B cell (primary cell): ENCODE data around the gene DCTN3. TPM values are rescaled to one million over a fixed set of nuclear protein-coding genes. Genes with fewer than 3 reads are reported as not detected.

Source experiments
- ATAC-seq: fragments of 200-7000 bp; cut with Tn5 transposase; one replicate; pipeline ENCODE4 v1.10.0; 2021; ENCODE audit warnings: low read depth, mild to moderate bottlenecking, moderate number of reproducible peaks, moderate library complexity
- CTCF ChIA-PET: fragments of 350-600 bp; sonication (Branson Sonifier 250); formaldehyde crosslinking; loops from one replicate; lab custom pipeline; 2021; ENCODE audit warnings: antibody characterized with exemption, inconsistent platforms; lab: Charles Lee
- POLR2A ChIA-PET: fragments of 350-600 bp; sonication (Branson Sonifier 250); formaldehyde crosslinking; loops from one replicate; lab custom pipeline; 2021; ENCODE audit warnings: antibody characterized with exemption; lab: Charles Lee
- DNase-seq: peaks from one replicate; pipeline ENCODE4 v3.0.0; 2013
- H2AFZ ChIP-seq: 2 replicates; pipeline ENCODE4 v1.6.1; 2012; ENCODE audit warnings: mild to moderate bottlenecking, low read depth, low read length; ENCODE audit not compliant: insufficient read depth, poor library complexity, severe bottlenecking
- H3K27ac ChIP-seq, 2 donors: 1 replicate in 1 of 2; 2 replicates in 1 of 2; pipeline ENCODE4 v1.5.1; 2012 to 2013; ENCODE audit warnings: low read length in 2 of 2, mild to moderate bottlenecking in 2 of 2, moderate library complexity in 1 of 2
- H3K27me3 ChIP-seq, 4 experiments: fragments of 200-600 bp in 1 of 4; sonication (generic) in 1 of 4; replicated peaks in 1 of 4; 1 replicate in 2 of 4; 2 replicates in 2 of 4; pipeline versions ENCODE4 v1.6.1 to v1.7.0; 2013 to 2016; ENCODE audit warnings: low read length in 3 of 4, mild to moderate bottlenecking in 2 of 4, mixed read lengths in 1 of 4, moderate library complexity in 1 of 4; ENCODE audit not compliant: insufficient read depth in 4 of 4, control insufficient read depth in 3 of 4; ENCODE audit errors: control extremely low read depth in 1 of 4
- H3K36me3 ChIP-seq, 2 experiments: replicated peaks in 1 of 2; 1 replicate in 1 of 2; 2 replicates in 1 of 2; pipeline versions ENCODE4 v1.6.1 to v1.7.1; 2013; ENCODE audit warnings: low read length in 1 of 2; ENCODE audit not compliant: insufficient read depth in 2 of 2, control insufficient read depth in 1 of 2; ENCODE audit errors: control extremely low read depth in 1 of 2, extremely low read depth in 1 of 2
- H3K4me1 ChIP-seq, 2 donors: fragments of 200-600 bp in 1 of 2; sonication (generic) in 1 of 2; 1 replicate in 1 of 2; 2 replicates in 1 of 2; pipeline versions ENCODE4 v1.5.1 to v1.6.1; 2013 to 2017; ENCODE audit warnings: low read length in 2 of 2; ENCODE audit not compliant: control insufficient read depth in 2 of 2, insufficient read depth in 2 of 2
- H3K4me2 ChIP-seq: replicated peaks from 2 replicates; pipeline ENCODE3; 2012; ENCODE audit warnings: mild to moderate bottlenecking, low read depth, low read length; ENCODE audit not compliant: poor library complexity, severe bottlenecking
- H3K4me3 ChIP-seq, 5 experiments: fragments of 200-600 bp in 1 of 5; sonication (generic) in 1 of 5; 1 replicate in 3 of 5; 2 replicates in 2 of 5; pipeline versions ENCODE4 v1.5.1 to v1.7.0; 2011 to 2016; ENCODE audit warnings: low read length in 4 of 5, mild to moderate bottlenecking in 4 of 5, low read depth in 2 of 5, control low read depth in 1 of 5, moderate library complexity in 1 of 5; ENCODE audit not compliant: insufficient read depth in 1 of 5; ENCODE audit errors: control extremely low read depth in 1 of 5, extremely low read depth in 1 of 5
- H3K79me2 ChIP-seq: fragments of 200-600 bp; sonication (generic); one replicate; pipeline ENCODE4 v1.6.0; 2016; ENCODE audit warnings: low read length; ENCODE audit not compliant: control insufficient read depth, insufficient read depth
- H3K9ac ChIP-seq: fragments of 200-600 bp; sonication (generic); 2 replicates; pipeline ENCODE4 v1.6.1; 2017; ENCODE audit warnings: mild to moderate bottlenecking, low read length, moderate library complexity
- H3K9me3 ChIP-seq, 3 donors: one replicate each; pipeline versions ENCODE4 v1.6.1 to v1.7.1; 2013; ENCODE audit warnings: low read length in 2 of 3; ENCODE audit not compliant: control insufficient read depth in 2 of 3, insufficient read depth in 1 of 3; ENCODE audit errors: control extremely low read depth in 1 of 3
- H4K20me1 ChIP-seq: 2 replicates; pipeline ENCODE4 v1.6.0; 2012; ENCODE audit warnings: mild to moderate bottlenecking, low read length; ENCODE audit not compliant: insufficient read depth, control insufficient read depth, poor library complexity, severe bottlenecking
- H3K27ac Mint-ChIP-seq: one replicate; pipeline ENCODE4 v1.8.0; 2021; ENCODE audit warnings: mixed read lengths
- H3K27me3 Mint-ChIP-seq: one replicate; pipeline ENCODE4 v1.8.0; 2021; ENCODE audit warnings: mixed read lengths
- H3K4me1 Mint-ChIP-seq: one replicate; pipeline ENCODE4 v1.8.0; 2021; ENCODE audit warnings: mixed read lengths
- H3K4me3 Mint-ChIP-seq: one replicate; pipeline ENCODE4 v1.8.0; 2021; ENCODE audit warnings: mixed read lengths
- H3K9me3 Mint-ChIP-seq: one replicate; pipeline ENCODE4 v1.8.0; 2022; ENCODE audit warnings: mixed read lengths; ENCODE audit not compliant: insufficient read depth
- WGBS: methylation state at CpG from one replicate; pipeline ENCODE4 v1.1.5; 2013; ENCODE audit warnings: missing lambda C conversion rate; ENCODE audit not compliant: insufficient coverage; 5-methylcytosine and 5-hydroxymethylcytosine counted together
- intact Hi-C: fragments of 100-400 bp; cut with micrococcal nuclease; formaldehyde crosslinking; loops from one replicate; pipeline ENCODE4 v1.10.0; 2022
- polyA plus RNA-seq: library from polyadenylated mRNA; depleted of rRNA; stranded (reverse); fragments of >200 nt; gene quantifications from 2 replicates; pipeline ENCODE4 v1.2.3, GENCODE V29; 2012
- total RNA-seq, 2 donors: library from RNA; stranded (reverse); fragments of 120-200 nt in 1 of 2; gene quantifications; 1 replicate in 1 of 2; 2 replicates in 1 of 2; pipeline versions ENCODE4 v1.2.3 to v1.2.4, GENCODE V29; 2013 to 2022
- TF ChIP-seq, protein P1 (sequence below): fragments of 200-600 bp; IDR thresholded peaks from one replicate; pipeline ENCODE4 v1.8.0; 2022; ENCODE audit warnings: antibody characterized with exemption, mild to moderate bottlenecking

The DCTN3 gene
- total and polyA plus RNA-seq, 2 donors (not counting 1 experiment from before 2014, with no cell fraction given) = 48.2 to 75.0 TPM

- ATAC-seq (no peak), DNase-seq (no peak)
- peak overlapping the region in 4 of 5 experiments; percentile 79 to 98 (median 91) for H3K4me3 ChIP-seq
- Mint-ChIP-seq H3K27ac (peak overlapping the region; percentile 94), H3K9me3 (no peaks in the 10 kb centered on the region), H3K27me3 (no peaks in the 10 kb centered on the region), H3K4me3 (peak overlapping the region; percentile 97), H3K4me1 (peaks cover 35% of the 10 kb centered on the region)
- no peaks in the 10 kb centered on the region for H3K27me3 ChIP-seq
- H3K27ac ChIP-seq = no peak overlapping the region
- peaks cover 16 to 17% of the 10 kb centered on the region in 2 donors for H3K4me1 ChIP-seq
- ChIA-PET POLR2A (interaction anchor here (0.6 to 2.8 kb wide), 3 partner anchors 8 to 17 kb away, joined by 9 to 31 read pairs (median 13); partner anchors contain the start of gene SIGMAR1), CTCF (interaction anchor here (0.8 to 3.3 kb wide), 6 partner anchors 9 to 55 kb away, joined by 6 to 36 read pairs (median 21); partner anchors contain the start of genes CCL27 and SIGMAR1)
- H3K4me2 ChIP-seq = peak overlapping the region; percentile 80
- H3K9me3 ChIP-seq = no peaks in the 10 kb centered on the region
- H4K20me1 ChIP-seq = peaks cover 14% of the 10 kb centered on the region
- H2AFZ ChIP-seq = peak overlapping the region; percentile 90
- H3K9ac ChIP-seq = peak overlapping the region; percentile 85
- H3K36me3 ChIP-seq = peaks cover 0 to 18% of the 10 kb centered on the region in 2 experiments
- TF ChIP-seq, protein P1, sequence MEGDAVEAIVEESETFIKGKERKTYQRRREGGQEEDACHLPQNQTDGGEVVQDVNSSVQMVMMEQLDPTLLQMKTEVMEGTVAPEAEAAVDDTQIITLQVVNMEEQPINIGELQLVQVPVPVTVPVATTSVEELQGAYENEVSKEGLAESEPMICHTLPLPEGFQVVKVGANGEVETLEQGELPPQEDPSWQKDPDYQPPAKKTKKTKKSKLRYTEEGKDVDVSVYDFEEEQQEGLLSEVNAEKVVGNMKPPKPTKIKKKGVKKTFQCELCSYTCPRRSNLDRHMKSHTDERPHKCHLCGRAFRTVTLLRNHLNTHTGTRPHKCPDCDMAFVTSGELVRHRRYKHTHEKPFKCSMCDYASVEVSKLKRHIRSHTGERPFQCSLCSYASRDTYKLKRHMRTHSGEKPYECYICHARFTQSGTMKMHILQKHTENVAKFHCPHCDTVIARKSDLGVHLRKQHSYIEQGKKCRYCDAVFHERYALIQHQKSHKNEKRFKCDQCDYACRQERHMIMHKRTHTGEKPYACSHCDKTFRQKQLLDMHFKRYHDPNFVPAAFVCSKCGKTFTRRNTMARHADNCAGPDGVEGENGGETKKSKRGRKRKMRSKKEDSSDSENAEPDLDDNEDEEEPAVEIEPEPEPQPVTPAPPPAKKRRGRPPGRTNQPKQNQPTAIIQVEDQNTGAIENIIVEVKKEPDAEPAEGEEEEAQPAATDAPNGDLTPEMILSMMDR = no peak
- intact Hi-C loops = no loop called here
- peaks cover 19% of the 10 kb centered on the region for H3K79me2 ChIP-seq
- 83% methylated on average over 10 of the region's 10 CpGs for WGBS
Measured at GRCh38 chr9:34647651-34648050, 27.4 kb upstream of the DCTN3 start.

DNA sequence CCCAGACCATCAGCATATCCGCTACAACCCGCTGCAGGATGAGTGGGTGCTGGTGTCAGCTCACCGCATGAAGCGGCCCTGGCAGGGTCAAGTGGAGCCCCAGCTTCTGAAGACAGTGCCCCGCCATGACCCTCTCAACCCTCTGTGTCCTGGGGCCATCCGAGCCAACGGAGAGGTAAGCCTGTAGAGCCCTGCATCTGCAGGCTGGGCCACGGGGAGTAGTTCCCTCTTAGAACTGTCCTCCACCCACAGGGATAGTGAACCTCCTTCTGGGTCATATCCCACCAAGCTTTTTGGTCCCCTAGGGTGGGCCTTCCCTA is 26.7 kb upstream of the DCTN3 start:
- Histone ChIP-seq H3K27ac (peak overlapping the region; percentile 47 to 64), H3K9ac (peak overlapping the region; percentile 85), H3K27me3 (no peaks in the 10 kb centered on the region), H3K4me1 (peaks cover 16 to 17% of the 10 kb centered on the region in 2 donors), H3K9me3 (no peaks in the 10 kb centered on the region), H4K20me1 (peaks cover 14% of the 10 kb centered on the region), H3K4me2 (peak overlapping the region; percentile 80), H2AFZ (peak overlapping the region; percentile 90), H3K4me3 (peak overlapping the region; percentile 79 to 98 (median 87)), H3K79me2 (peaks cover 19% of the 10 kb centered on the region), H3K36me3 (peaks cover 0 to 18% of the 10 kb centered on the region in 2 experiments)
- WGBS = 2% methylated on average over 8 of the region's 8 CpGs
- ChIA-PET CTCF (interaction anchor here (0.9 to 3.3 kb wide), 9 partner anchors 9 to 243 kb away, joined by 3 to 36 read pairs (median 10); partner anchors contain the start of genes CCL27, DCTN3 and SIGMAR1), POLR2A (interaction anchor here (0.6 to 2.8 kb wide), 5 partner anchors 9 to 35 kb away, joined by 3 to 31 read pairs (median 9); partner anchors contain the start of genes DCTN3, RPP25L and SIGMAR1)
- ATAC-seq = no peak
- H3K27ac Mint-ChIP-seq = peak overlapping the region; percentile 94
- DNase-seq = no peak
- peaks cover 29% of the 10 kb centered on the region for H3K4me1 Mint-ChIP-seq
- no peaks in the 10 kb centered on the region for H3K27me3 Mint-ChIP-seq
- TF ChIP-seq, protein P1 = no peak
- intact Hi-C loops = no loop called here
- H3K4me3 Mint-ChIP-seq = peak overlapping the region; percentile 97
- H3K9me3 Mint-ChIP-seq = no peaks in the 10 kb centered on the region
